OCI-LY7 (cell line): Measurements from ENCODE around the gene GALNT14. TPM values are rescaled to one million over a fixed set of nuclear protein-coding genes. Genes with fewer than 3 reads are reported as not detected.

Experiments
- BruUV-seq: library from RNA; stranded (reverse); fragments of 400-500 nt; replicated peaks from 2 replicates; lab custom pipeline; 2021; lab: Mats Ljungman, UMichigan
- CTCF ChIA-PET: fragments of 300-600 bp; sonication (Branson Sonifier 250); formaldehyde crosslinking; loops from one replicate; lab custom pipeline; 2022; ENCODE audit warnings: antibody characterized with exemption; ENCODE audit not compliant: unreplicated experiment; lab: Charles Lee
- POLR2A ChIA-PET: fragments of 300-600 bp; sonication (Branson Sonifier 250); formaldehyde crosslinking; loops from one replicate; lab custom pipeline; 2022; ENCODE audit warnings: antibody characterized with exemption; lab: Charles Lee
- DNase-seq: peaks from one replicate; pipeline ENCODE4 v3.0.0-alpha.2; 2015; ENCODE audit warnings: low spot score
- H2AFZ ChIP-seq: fragments of 200-600 bp; sonication (generic), shearing (Covaris generic); 2 replicates; pipeline ENCODE4 v1.6.1; 2014; ENCODE audit warnings: mild to moderate bottlenecking, antibody characterized with exemption, low read length, moderate library complexity
- H3K27ac ChIP-seq: fragments of 200-600 bp; sonication (generic); 2 replicates; pipeline ENCODE4 v1.5.1; 2014; ENCODE audit warnings: mixed run types, low read depth, mild to moderate bottlenecking, moderate library complexity, low read length, inconsistent platforms; ENCODE audit not compliant: poor library complexity, severe bottlenecking
- H3K36me3 ChIP-seq: fragments of 200-600 bp; sonication (generic); 2 replicates; pipeline ENCODE4 v1.6.1; 2014; ENCODE audit warnings: mild to moderate bottlenecking, antibody characterized with exemption, low read length, moderate library complexity, mixed read lengths; ENCODE audit not compliant: insufficient read depth
- H3K4me1 ChIP-seq: fragments of 200-600 bp; sonication (generic); 2 replicates; pipeline ENCODE4 v1.5.1; 2014; ENCODE audit warnings: mild to moderate bottlenecking, low read length; ENCODE audit not compliant: insufficient read depth, poor library complexity, severe bottlenecking
- H3K4me2 ChIP-seq: fragments of 200-600 bp; sonication (generic); 2 replicates; pipeline ENCODE4 v1.6.1; 2014; ENCODE audit warnings: mild to moderate bottlenecking, low read length
- H3K4me3 ChIP-seq: fragments of 200-600 bp; sonication (generic); 2 replicates; pipeline ENCODE4 v1.5.1; 2014; ENCODE audit warnings: mild to moderate bottlenecking, low read depth, low read length; ENCODE audit not compliant: poor library complexity, severe bottlenecking
- H3K79me2 ChIP-seq: fragments of 200-600 bp; sonication (generic); 2 replicates; pipeline ENCODE4 v1.6.1; 2016; ENCODE audit warnings: low read depth, mild to moderate bottlenecking, low read length, moderate library complexity, mixed read lengths; ENCODE audit not compliant: insufficient read depth
- H3K9me2 ChIP-seq: fragments of 200-600 bp; sonication (generic); 2 replicates; pipeline ENCODE4 v1.6.1; 2016; ENCODE audit warnings: mild to moderate bottlenecking, low read length, mixed read lengths; ENCODE audit not compliant: insufficient read depth
- H3K9me3 ChIP-seq: fragments of 200-600 bp; sonication (generic); 2 replicates; pipeline ENCODE4 v1.6.1; 2014; ENCODE audit warnings: mild to moderate bottlenecking, mixed run types, low read length, mixed read lengths
- H4K20me1 ChIP-seq: fragments of 200-600 bp; sonication (generic); 2 replicates; pipeline ENCODE4 v1.6.1; 2014; ENCODE audit warnings: mild to moderate bottlenecking, antibody characterized with exemption, low read length, moderate library complexity, mixed read lengths; ENCODE audit not compliant: insufficient read depth
- EZH2phosphoT487 ChIP-seq: fragments of 200-600 bp; sonication (generic); IDR thresholded peaks from 2 replicates; pipeline ENCODE4 v1.6.1; 2018; ENCODE audit warnings: low read depth, borderline replicate concordance, mild to moderate bottlenecking, mixed run types, antibody characterized with exemption, low read length, moderate library complexity, mixed read lengths
- intact Hi-C: fragments of 100-400 bp; cut with micrococcal nuclease; formaldehyde crosslinking; loops from one replicate; pipeline ENCODE4 v1.10.0; 2022; ENCODE audit not compliant: unreplicated experiment
- total RNA-seq, 2 experiments: library from RNA; depleted of rRNA in 1 of 2; stranded (reverse); fragments of >200 nt in 1 of 2; shearing (Covaris generic) in 1 of 2; gene quantifications; 2 replicates each; pipeline ENCODE4 v1.2.3, GENCODE V29; 2014 to 2022
- TF ChIP-seq, protein P1 (sequence below): fragments of 200-600 bp; sonication (generic); conservative IDR thresholded peaks from 2 replicates; pipeline ENCODE4 v1.5.1; 2014; ENCODE audit warnings: mild to moderate bottlenecking, antibody characterized with exemption, low read length, moderate library complexity, mixed read lengths

GALNT14 gene
- total RNA-seq, 2 experiments from 2014 or later: 14.8 to 25.6 TPM

DNA sequence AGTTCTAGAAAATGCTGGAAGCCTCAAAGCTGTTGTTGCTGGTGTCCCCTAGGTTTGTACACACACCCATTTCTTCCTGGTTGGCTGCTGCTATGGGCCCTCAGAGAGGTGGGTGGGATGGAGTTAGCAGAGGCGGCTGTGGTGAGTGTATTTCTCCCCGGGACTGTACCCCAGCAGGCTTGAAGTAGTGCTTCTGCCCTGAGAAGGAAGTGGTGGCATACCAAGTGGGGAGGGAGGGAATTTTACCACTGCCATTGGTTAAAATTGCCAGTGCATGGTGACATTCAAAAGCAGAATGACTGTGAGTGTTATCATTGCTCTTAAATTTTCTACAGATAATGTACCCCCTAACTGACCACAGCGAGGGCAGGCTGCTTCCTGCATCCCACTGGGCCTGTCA is 205.4 kb downstream of the GALNT14 start:
- intact Hi-C loops: no loop called here
- no peak for DNase-seq
- CTCF ChIA-PET: no interaction called here

GRCh38 chr2:30931841-30932407 is 206.3 kb downstream of the GALNT14 start:
- BruUV-seq: no TSS peak
- Histone ChIP-seq H3K36me3 (peaks cover 14% of the 10 kb centered on the region; the same call in 1 of the 2 replicates), H3K27ac (no peak overlapping the region), H3K79me2 (no peaks in the 10 kb centered on the region), H3K4me1 (no peaks in the 10 kb centered on the region), H3K9me3 (no peaks in the 10 kb centered on the region), H3K4me2 (no peak overlapping the region), H3K4me3 (no peak overlapping the region), H2AFZ (no peak overlapping the region), H4K20me1 (no peaks in the 10 kb centered on the region), H3K9me2 (no peaks in the 10 kb centered on the region)
- POLR2A ChIA-PET: no interaction called here
- no peak for DNase-seq
- TF ChIP-seq EZH2phosphoT487: no peak
- TF ChIP-seq, protein P1, sequence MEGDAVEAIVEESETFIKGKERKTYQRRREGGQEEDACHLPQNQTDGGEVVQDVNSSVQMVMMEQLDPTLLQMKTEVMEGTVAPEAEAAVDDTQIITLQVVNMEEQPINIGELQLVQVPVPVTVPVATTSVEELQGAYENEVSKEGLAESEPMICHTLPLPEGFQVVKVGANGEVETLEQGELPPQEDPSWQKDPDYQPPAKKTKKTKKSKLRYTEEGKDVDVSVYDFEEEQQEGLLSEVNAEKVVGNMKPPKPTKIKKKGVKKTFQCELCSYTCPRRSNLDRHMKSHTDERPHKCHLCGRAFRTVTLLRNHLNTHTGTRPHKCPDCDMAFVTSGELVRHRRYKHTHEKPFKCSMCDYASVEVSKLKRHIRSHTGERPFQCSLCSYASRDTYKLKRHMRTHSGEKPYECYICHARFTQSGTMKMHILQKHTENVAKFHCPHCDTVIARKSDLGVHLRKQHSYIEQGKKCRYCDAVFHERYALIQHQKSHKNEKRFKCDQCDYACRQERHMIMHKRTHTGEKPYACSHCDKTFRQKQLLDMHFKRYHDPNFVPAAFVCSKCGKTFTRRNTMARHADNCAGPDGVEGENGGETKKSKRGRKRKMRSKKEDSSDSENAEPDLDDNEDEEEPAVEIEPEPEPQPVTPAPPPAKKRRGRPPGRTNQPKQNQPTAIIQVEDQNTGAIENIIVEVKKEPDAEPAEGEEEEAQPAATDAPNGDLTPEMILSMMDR: no peak
- CTCF ChIA-PET: no interaction called here
- intact Hi-C loops: no loop called here

More for the DNA sequence above, 205.4 kb downstream of the GALNT14 start:
- TF ChIP-seq, protein P1: no peak
- no peak for TF ChIP-seq EZH2phosphoT487
- H3K36me3 ChIP-seq: peaks cover 9% of the 10 kb centered on the region; the same call in 1 of the 2 replicates
- H3K27ac ChIP-seq: no peak overlapping the region
- no peak overlapping the region for H2AFZ ChIP-seq
- no peak overlapping the region for H3K4me2 ChIP-seq
- H3K4me1 ChIP-seq: no peaks in the 10 kb centered on the region
- no peaks in the 10 kb centered on the region for H4K20me1 ChIP-seq
- BruUV-seq: no TSS peak
- H3K9me2 ChIP-seq: no peaks in the 10 kb centered on the region
- H3K4me3 ChIP-seq: no peak overlapping the region
- no peaks in the 10 kb centered on the region for H3K79me2 ChIP-seq
- H3K9me3 ChIP-seq: no peaks in the 10 kb centered on the region
- POLR2A ChIA-PET: no interaction called here

DNA sequence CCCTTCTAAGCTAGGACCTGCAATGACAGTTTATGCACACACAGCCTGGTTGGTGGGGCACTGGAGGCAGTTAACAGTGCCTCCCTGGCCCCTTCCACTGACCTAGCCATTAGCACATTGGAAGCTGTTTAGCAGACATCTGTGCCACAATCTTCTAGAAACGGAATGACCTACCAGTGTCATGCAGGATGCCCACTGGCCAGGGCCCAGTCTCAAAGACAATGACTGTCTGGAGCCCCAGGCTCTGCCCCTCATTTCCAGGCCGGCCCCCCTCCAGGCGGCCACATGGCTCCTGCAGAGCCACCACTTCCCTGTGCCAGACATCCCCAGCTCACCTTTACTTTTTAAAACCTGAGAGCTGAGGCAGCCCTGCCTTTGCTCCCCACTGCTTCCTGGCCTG is 207.5 kb downstream of the GALNT14 start:
- H3K79me2 ChIP-seq: no peaks in the 10 kb centered on the region
- no peaks in the 10 kb centered on the region for H3K9me3 ChIP-seq
- H3K4me1 ChIP-seq: no peaks in the 10 kb centered on the region
- no peaks in the 10 kb centered on the region for H4K20me1 ChIP-seq
- DNase-seq: no peak
- peaks cover 11% of the 10 kb centered on the region; the same call in 1 of the 2 replicates for H3K36me3 ChIP-seq
- no TSS peak for BruUV-seq
- ChIA-PET POLR2A (no interaction called here), CTCF (no interaction called here)
- H2AFZ ChIP-seq: no peak overlapping the region
- no peaks in the 10 kb centered on the region for H3K9me2 ChIP-seq
- H3K4me2 ChIP-seq: no peak overlapping the region
- no peak overlapping the region for H3K4me3 ChIP-seq
- TF ChIP-seq, protein P1: no peak
- TF ChIP-seq EZH2phosphoT487: no peak
- intact Hi-C loops: no loop called here
- H3K27ac ChIP-seq: no peak overlapping the region
